ENCODE results near the gene ANKRD11.
"Not testable (repeated sequence)": the region's sequence is repeated elsewhere in the genome, so short reads cannot be mapped to it uniquely, and the experiment has no call there.

Gene ANKRD11

DNA sequence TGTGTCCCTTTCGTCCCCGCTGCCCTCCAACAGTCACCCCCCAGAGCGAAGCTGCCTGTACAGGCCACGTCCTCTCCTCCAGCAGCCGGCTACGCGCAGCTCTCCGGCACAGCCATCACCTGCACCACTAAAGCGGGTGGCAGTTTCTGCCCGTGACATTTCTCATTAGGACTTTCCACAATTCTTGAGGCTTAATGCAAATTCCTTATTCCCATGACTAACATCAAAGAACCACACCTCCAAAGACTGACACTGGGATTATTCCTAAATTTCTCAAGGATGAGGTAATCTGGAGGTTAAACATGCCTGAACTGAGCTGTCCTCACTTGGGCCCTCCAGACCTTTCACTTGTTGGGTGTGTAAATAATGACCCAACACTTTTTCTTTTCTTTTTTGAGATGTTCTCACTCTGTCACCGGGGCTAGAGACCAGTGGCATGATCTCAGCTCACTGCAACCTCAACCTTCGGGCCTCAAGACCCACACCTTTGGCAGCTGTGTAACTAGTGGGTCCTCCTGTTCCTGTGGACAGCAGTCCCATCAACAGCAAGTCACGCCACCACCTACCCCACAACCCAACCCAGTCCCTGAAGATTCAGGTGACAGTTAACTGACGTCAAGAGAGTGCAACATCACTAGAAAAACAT, 11.7 kb downstream of the ANKRD11 start:
- no peak for DNase-seq

DNA sequence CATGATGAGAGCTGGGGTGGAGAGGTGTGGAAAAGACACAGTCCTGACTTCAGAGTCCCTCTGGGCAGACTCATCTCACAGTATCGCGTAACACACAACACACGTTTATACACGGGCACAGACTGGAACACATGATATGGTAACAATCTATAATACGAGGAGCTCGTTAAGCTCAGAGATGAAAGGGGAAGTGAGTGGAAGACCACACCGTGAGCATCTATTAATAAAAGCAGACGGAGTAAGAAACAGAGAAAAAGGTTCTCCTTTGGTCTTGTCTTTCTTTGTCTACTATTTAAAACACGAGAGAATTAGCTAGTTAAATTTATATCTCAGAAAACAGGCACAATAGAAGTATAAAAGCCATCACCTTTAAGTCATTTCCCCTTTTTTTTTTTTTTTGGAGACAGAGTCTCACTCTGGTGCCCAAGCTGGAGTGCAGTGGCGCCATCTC, 13.5 kb downstream of the ANKRD11 start:
- no peak for DNase-seq

DNA sequence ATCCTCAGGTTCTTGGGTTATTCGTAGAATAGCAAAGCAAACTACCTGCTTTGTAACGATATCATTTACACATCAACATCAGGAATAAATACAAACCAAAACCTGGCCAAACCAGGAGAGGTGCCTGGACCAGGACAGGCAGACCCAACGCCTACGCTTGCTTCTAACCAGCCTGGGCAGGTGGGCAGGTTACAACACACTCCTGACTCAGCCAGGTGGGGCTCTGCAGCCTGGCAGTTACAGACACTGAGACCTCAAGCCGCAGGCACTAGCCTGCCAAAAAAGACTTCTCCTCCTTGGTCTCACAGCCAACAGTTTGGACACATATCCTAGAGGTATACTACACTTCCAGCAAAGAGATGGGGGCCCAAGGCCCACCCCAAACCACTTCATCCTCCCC, 14.0 kb downstream of the ANKRD11 start:
- no peak for DNase-seq

DNA sequence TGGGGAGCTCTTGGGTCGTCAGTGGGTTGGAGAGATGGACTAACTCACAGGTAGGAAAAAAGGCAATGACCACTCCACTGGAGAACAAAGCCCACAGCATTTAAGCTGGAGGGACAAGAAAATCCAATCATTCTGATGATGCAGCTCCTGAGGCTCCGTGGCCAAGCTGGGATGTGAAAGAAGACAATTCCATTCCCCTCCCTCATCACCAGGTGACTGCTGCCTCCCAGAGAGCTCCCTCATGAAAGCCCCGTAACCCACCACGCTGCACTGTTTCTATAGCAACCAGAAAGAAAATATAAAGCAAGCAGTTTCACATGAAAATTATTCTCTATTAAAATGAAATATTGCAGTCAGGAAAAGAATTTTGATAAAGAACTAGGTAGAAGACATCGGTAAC, 15.2 kb downstream of the ANKRD11 start:
- no peak for DNase-seq

DNA sequence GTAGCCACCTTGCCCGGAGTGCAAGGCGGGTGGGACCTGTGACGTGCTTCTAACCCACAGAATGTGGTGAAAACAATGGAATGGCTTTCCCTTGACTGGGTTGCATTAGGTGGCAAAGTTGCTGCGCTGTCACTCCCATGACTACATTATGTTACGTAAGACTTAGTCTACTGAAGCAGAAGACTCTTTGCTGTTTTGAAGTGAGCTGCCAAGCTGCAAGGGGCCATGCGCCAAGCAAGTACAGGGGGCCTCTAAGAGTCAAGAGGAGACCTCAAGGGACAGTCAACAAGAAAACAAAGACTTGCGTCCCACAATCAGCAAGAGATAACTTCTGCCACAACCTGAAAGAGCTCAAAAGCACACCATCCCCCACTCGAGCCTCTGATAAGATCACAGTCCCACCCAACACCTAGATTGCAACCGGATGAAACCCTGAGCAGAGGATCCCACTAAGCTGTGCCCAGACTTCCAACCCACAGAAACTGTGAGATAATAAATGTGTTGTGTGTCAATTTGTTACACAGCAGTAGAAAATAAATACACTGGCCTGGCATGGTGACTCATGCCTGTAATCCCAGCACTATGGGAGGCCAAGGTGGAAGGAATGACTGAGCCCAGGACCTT, 16.5 kb downstream of the ANKRD11 start:
- no peak for DNase-seq

DNA sequence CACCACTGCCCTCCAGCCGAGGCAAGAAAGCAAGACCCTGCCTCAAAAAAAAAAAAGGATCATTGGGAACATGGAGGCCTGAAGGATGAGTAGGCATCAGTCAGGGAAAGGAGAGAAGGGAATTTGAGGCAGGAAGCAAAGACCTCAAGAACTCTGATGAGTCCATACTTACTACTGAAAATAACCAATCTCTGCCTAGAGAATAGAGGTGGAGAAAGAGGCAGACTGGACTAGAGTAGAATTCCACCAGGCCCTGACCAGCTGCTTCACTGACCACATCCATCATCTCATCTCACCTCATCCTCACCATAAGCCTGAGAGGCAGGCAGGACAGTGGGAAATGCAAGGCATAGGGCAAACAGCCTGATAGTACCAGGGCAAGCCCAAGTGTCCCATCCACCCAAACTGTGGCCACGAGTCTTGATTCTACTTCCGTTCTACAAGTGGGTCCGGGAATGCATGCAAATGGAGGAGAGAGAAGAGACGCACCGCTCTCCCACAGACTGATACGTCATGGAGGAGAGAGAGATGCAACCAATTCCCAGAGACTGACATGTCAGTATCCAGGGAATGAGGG, 17.1 kb downstream of the ANKRD11 start:
- no peak for DNase-seq

DNA sequence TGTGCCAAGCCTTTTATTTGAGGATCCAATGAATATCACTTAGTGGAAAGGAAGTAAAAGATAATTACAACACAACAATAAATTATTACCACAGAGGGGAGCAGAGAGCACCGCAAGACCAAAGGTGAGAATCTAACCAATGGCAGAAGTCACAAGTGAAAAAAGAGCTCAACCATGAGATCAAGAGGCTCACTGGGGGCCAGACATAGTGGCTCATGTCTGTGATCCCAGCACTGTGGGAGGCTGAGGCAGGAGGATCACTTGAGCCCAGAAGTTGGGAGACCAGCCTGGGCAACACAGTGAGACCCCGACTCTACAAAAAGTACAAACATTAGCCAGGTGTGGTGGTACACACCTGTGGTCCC, 17.7 kb downstream of the ANKRD11 start:
- no peak for DNase-seq

DNA sequence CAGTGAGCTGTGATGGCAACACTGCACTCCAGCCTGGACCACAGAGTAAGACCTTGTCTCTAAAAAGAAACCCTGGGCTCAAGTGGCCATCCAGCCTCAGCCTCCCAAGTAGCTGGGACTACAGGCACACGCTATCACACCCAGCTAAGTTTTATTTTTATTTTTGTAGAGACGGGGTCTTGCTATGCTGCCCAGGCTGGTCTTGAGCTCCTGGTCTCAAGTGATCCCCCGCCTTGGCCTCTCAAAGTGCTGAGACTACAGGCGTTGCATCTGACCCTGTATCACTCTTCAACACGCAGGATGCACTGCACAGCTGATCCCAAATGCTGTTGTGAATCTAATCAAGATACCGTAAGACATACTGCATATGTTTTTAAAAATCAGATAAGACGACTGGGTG, 23.0 kb downstream of the ANKRD11 start:
- DNase-seq, result no peak

DNA sequence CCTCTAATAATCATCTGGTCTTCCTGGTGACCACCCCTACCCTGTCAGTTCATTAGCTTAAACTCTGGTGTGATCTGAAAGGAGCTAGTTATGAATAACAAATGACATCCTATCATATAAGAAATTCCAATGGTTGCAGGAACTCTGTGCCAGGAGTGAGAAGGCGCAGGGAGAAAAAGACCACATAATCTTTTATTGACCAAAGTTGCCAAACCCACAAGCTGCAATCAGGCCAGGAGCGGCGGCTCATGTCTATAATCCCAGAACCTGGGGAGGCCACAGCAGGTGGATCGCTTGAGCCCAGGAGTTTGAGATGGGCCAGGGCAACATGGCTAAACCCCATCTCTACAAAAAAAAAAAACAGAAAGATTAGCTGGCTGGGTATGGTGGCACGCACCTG, 23.4 kb downstream of the ANKRD11 start:
- DNase-seq, result no peak

DNA sequence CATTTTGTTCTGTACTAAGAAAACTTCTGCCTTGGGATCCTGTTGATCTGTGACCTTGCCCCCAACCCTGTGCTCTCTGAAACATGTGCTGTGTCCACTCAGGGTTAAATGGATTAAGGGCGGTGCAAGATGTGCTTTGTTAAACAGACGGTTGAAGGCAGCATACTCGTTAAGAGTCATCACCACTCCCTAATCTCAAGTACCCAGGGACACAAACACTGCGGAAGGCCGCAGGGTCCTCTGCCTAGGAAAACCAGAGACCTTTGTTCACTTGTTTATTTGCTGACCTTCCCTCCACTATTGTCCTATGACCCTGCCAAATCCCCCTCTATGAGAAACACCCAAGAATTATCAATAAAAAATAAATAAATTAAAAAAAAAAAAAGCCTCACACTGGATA, 27.0 kb downstream of the ANKRD11 start:
- not testable (repeated sequence) for DNase-seq

DNA sequence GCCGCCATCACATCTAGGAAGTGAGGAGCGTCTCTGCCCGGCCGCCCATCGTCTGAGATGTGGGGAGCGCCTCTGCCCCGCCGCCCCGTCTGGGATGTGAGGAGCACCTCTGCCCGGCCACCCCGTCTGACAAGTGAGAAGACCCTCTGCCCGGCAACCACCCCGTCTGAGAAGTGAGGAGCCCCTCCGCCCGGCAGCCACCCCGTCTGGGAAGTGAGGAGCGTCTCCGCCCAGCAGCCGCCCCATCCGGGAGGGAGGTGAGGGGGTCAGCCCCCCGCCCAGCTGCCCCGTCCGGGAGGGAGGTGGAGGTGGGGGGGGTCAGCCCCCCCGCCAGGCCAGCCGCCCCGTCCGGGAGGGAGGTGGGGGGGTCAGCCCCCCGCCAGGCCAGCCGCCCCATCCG, 27.7 kb downstream of the ANKRD11 start:
- DNase-seq, result not testable (repeated sequence)

DNA sequence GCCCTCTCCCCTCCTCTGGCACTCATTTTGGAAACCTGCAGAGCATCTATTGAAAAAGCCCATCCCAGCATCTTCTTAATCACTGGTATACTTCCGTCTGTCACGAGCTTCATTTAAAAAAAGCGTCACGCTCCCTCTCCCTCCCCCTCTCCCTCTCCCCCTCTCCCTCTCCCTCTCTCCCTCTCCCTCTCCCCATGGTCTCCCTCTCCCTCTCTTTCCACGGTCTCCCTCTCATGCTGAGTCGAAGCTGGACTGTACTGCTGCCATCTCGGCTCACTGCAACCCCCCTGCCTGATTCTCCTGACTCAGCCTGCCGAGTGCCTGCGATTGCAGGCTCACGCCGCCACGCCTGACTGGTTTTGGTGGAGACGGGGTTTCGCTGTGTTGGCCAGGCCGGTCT, 28.5 kb downstream of the ANKRD11 start:
- DNase-seq, result not testable (repeated sequence)

DNA sequence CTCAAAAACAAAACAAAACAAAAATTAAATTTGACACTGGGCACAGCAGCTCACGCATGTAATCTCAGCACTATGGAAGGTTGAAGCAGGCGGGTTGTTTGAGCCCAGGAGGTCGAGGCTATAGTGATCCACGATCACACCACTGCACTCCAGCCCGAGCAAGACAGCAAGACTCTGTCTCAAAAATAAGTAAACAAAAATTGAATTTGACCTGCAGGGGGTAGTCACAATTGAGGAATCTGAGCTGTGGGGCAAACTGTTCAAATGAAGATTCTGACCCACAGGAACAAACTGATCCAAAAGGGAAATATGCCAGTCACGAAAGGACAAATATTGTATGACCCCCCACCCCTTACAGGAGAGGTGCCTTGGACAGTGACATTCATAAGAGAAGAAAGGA, 29.8 kb downstream of the ANKRD11 start:
- DNase-seq, result no peak

DNA sequence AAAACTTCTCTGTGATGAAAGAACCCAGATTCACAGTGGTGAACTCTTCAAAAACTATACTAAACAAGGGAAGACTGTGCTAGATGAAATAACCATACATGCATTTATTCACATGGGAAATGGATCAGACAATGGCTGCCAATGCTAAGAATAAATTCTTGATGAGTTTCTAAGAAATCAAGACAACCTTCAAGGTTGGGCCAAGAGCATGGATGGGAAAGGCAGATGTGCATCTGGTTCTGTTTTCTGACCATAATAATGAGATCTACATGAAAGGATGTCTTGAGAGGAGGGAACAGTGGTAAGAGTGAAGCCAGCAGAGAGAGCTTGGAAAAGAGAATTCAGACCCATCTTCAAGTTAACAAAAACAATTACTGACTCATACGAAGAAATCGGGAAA, 31.4 kb downstream of the ANKRD11 start:
- peak; percentile 65 for DNase-seq

DNA sequence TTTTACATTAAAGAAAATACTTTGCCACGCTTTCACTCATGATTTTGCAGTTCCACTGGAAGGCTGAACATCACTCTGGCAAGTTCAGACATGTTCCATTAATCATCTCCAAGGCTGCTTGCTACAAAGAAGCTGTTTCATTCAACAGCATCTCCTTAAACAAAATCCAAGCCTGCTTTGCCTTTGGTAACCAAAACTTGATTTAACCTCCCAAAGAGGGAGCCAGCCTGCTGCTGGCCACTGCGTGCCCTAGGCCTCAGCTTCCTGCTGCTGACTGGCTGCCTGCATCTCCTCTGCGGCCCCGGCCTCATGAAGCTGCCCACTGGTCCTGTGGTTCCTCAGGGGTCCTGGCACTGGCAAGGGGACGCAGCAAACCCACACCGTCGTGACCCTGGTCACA, 31.8 kb downstream of the ANKRD11 start:
- no peak for DNase-seq

DNA sequence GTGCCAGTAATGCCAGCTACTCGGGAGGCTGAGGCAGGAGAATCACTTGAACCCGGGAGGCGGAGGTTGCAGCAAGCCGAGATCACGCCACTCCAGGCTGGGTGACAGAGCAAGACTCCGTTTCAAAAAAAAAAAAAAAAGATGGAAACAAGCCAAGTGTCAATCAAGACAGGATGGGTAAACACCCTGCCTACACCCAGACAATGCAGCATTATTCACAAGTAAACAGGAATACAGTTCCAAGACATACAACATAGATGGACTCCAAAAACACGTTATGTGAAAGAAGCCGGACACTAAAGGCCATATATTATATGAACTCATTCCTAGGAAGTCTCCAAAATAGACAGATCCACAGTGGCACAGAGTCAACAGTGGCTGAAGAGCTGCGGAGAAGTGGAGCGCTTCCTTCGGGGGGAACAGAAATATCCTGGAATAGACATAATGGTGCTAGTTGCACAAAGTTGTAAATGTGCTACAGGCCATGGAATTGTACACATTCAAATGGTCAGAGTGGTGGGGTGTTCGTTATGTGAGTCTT, 33.9 kb downstream of the ANKRD11 start:
- DNase-seq, result no peak

DNA sequence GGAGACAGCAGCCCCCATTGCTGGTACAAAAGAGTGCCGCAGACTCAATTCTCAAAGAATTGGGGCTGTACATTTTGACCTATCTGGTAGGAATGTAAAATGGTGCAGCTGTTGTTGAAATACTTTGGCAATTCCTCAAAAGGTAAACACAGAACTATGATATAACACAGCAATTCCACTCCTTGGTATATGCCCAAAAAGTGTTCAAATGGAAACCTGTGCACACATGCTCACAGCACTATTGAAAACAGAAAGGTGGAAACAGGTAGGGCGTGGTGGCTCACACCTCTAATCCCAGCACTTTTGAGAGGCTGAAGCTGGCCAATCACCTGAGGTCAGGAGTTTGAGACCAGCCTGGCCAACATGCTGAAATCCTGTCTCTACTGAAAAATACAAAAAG, 34.7 kb downstream of the ANKRD11 start:
- no peak for DNase-seq

DNA sequence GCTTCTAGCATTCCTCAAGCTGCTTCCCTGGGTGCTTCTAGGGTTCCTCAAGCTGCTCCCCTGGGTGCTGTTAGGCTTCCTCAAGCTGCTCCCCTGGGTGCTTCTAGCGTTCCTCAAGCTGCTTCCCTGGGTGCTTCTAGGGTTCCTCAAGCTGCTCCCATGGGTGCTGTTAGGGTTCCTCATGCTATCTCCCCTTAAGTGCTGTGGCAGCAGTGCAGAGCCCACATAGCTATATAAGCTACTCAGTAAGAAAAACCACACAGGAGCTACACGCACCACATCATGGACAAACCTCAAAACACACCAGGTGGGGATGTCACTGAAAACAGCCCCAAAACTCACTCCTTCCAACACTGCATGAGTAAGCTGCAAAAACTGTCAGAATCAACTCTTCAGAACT, 35.2 kb downstream of the ANKRD11 start:
- no peak for DNase-seq

DNA sequence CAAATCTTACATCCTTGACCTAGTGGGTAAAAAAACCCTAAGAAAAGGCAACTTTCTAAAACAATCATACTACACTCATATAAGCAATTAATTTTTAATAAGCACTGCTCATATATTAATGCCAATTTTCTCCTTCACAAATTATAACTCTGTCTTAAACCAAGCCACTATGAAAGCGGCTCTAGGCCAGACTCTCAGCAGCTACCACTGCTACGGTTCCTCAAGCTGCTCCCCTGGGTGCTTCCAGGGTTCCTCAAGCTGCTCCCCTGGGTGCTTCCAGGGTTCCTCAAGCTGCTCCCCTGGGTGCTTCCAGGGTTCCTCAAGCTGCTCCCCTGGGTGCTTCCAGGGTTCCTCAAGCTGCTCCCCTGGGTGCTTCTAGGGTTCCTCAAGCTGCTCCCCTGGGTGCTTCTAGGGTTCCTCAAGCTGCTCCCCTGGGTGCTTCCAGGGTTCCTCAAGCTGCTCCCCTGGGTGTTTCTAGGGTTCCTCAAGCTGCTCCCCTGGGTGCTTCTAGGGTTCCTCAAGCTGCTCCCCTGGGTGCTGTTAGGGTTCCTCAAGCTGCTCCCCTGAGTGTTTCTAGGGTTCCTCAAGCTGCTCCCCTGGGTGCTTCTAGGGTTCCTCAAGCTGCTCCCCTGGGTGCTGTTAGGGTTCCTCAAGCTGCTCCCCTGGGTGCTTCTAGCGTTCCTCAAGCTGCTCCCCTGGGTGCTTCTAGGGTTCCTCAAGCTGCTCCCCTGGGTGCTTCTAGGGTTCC, 35.8 kb downstream of the ANKRD11 start:
- DNase-seq, result not testable (repeated sequence)

DNA sequence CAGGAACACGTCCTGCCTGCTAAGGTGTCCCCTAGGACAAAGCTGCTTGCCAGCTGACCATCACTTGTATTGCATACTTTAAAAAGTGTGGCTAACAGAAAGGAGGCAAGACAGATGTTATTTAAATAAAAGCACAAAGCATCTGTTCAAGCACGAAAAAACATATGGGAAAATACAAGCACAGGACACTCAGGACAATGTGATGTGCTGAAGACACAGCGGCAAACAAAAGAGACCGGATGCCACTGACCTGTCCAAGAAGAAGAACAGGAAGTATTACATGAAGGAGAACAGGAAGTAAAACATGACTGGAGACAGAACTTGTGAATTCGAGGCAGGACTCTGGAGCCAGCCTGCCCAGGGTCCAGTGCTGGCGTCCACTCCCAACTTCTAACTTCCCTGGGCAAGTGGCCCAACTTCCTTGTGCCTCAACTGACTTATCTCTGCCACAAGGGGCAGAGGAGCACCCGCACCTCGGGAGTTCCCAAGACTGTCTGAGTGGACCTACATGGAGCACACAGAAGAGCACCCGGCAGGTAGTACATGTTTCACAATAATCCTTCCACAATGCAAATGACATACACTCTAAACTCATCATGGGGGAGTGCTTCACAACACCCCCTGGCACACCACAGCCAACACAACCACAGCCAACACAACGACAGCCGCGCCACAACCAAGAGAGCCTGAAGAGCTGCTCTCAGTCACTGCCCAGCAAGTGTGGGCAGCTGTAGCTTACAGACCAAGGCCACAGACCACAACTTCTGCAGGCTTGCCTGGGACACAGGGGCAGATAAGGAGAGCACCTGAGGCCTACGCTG, 36.6 kb downstream of the ANKRD11 start:
- DNase-seq, result peak; percentile 53

DNA sequence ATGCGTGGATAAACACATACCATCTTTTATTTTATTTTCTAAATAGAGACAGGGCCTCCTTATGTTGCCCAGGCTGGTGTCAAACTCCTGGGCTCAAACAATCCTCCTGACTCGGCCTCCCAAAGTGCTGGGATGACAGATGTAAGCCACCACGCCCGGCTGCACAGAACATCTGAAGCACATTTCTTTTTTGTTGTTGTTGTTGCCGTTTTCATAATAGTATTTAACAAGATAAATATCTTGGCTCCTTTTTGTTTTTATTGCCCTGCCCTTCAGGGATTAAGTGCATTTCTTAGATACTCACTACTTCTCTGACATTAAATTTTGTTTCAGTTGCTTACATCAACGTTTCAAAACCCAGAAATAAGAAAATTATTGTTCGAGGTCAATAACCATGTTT, 37.4 kb downstream of the ANKRD11 start:
- DNase-seq, result no peak

DNA sequence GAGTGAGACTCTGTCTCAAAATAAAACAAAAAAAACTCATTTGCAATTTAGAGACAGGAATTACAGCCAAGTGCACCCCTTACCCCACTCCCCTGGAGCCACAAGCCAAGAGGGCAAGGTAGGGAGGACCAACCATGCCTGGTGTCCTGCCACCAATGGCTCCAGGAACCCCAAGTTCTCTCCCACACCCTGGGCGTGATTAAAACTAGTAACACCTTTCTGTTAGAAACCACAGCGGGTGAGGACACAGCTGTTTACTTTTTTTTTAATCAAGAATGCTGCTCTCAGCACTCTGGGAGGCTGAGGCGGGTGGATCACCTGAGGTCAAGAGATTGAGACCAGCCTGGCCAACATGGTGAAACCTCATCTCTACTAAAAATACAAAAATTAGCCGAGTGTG, 38.1 kb downstream of the ANKRD11 start:
- no peak for DNase-seq

DNA sequence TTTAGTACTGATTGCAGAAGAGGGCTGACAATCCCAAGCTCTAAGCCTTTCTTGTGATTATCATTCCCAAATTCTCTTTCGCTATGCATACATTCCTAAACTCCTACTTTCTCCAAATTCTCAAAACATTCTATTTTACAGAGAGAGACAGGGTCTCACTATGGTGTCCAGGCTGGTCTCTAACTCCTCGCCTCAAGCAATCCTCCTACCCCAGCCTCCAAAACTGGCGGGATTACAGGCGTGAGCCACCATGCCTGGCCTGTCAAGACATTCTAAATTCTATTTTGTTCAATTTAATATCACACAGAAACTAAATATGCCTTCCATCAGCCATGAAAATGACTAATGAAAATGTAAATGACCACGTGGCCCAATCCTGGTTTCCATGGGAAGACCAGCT, 39.8 kb downstream of the ANKRD11 start:
- no peak for DNase-seq
